Endothelial cell of umbilical vein (primary cell): ENCODE results near the gene TTC23L. TPM values are rescaled to one million over a fixed set of nuclear protein-coding genes. Genes with fewer than 3 reads are reported as not detected.
A peak's percentile ranks its signal among the peaks of the same experiment; 100 is the strongest.

ENCODE experiments used
- BruUV-seq: library from RNA; stranded (reverse); fragments of 400-500 nt; replicated peaks from 2 replicates; lab custom pipeline; 2021; lab: Mats Ljungman, UMichigan
- CTCF ChIA-PET: fragments of 300-600, 350-600 bp; sonication (Branson Sonifier 250); formaldehyde crosslinking; loops from one replicate; lab custom pipeline; 2021; ENCODE audit warnings: antibody characterized with exemption, inconsistent platforms; lab: Charles Lee
- POLR2A ChIA-PET: fragments of 300-600, 350-600 bp; sonication (Branson Sonifier 250); formaldehyde crosslinking; loops from one replicate; lab custom pipeline; 2021; ENCODE audit warnings: antibody characterized with exemption, inconsistent platforms; lab: Charles Lee
- DNase-seq: peaks from one replicate; pipeline ENCODE4 v3.0.0-alpha.2; 2011; ENCODE audit warnings: low read depth, low spot score
- FAIRE-seq: peaks from 2 replicates; lab custom pipeline; 2011; peaks lifted over from hg19 to GRCh38; lab: Jason Lieb, UNC
- H2AFZ ChIP-seq: 2 replicates; pipeline ENCODE4 v1.6.0; 2012; ENCODE audit warnings: low read depth, low read length, control low read depth, inconsistent platforms
- H3K27ac ChIP-seq: 2 replicates; pipeline ENCODE4 v1.5.1; 2011; ENCODE audit warnings: low read depth, mild to moderate bottlenecking, control low read depth, low read length, moderate library complexity; ENCODE audit not compliant: insufficient read depth
- H3K27me3 ChIP-seq, 2 experiments: 2 replicates each; pipeline versions ENCODE4 v1.6.0 to v1.6.1; 2011; ENCODE audit warnings: low read length in 2 of 2, mixed read lengths in 1 of 2; ENCODE audit not compliant: control insufficient read depth in 2 of 2, insufficient read depth in 2 of 2
- H3K36me3 ChIP-seq, 2 experiments: 2 replicates in 1 of 2; 3 replicates in 1 of 2; pipeline ENCODE4 v1.5.1; 2011; ENCODE audit warnings: low read length in 2 of 2, mild to moderate bottlenecking in 1 of 2, moderate library complexity in 1 of 2; ENCODE audit not compliant: control insufficient read depth in 2 of 2, insufficient read depth in 2 of 2; ENCODE audit errors: extremely low read depth in 1 of 2
- H3K4me1 ChIP-seq: 3 replicates; pipeline ENCODE4 v1.5.1; 2011; ENCODE audit warnings: mild to moderate bottlenecking, low read length; ENCODE audit not compliant: control insufficient read depth, insufficient read depth; ENCODE audit errors: extremely low read depth
- H3K4me2 ChIP-seq: 2 replicates; pipeline ENCODE4 v1.6.1; 2011; ENCODE audit warnings: low read length, control low read depth, mixed read lengths; ENCODE audit not compliant: insufficient read depth
- H3K4me3 ChIP-seq, 3 experiments: fragments of 200-600 bp in 1 of 3; sonication (generic), shearing (Covaris generic) in 1 of 3; replicated peaks in 1 of 3; 2 replicates each; pipeline ENCODE4 v1.5.1; 2011 to 2016; ENCODE audit warnings: control low read depth in 3 of 3, low read length in 3 of 3, mild to moderate bottlenecking in 2 of 3, inconsistent platforms in 1 of 3, low read depth in 1 of 3, moderate library complexity in 1 of 3; ENCODE audit not compliant: insufficient read depth in 1 of 3
- H3K79me2 ChIP-seq: 2 replicates; pipeline ENCODE4 v1.6.0; 2012; ENCODE audit warnings: low read length, inconsistent platforms; ENCODE audit not compliant: control insufficient read depth, insufficient read depth
- H3K9ac ChIP-seq: replicated peaks from 2 replicates; pipeline ENCODE3; 2011; ENCODE audit warnings: low read length, control low read depth; ENCODE audit not compliant: insufficient read depth; ENCODE audit errors: extremely low read depth
- H3K9me1 ChIP-seq: replicated peaks from 3 replicates; pipeline ENCODE4 v1.6.0; 2011; ENCODE audit warnings: mild to moderate bottlenecking, low read length; ENCODE audit not compliant: control insufficient read depth, insufficient read depth; ENCODE audit errors: extremely low read depth
- H3K9me3 ChIP-seq: replicated peaks from 2 replicates; pipeline ENCODE4 v1.5.1; 2012; ENCODE audit warnings: low read length, inconsistent platforms; ENCODE audit not compliant: control insufficient read depth, insufficient read depth
- H4K20me1 ChIP-seq: replicated peaks from 2 replicates; pipeline ENCODE3; 2011; ENCODE audit warnings: mild to moderate bottlenecking, low read length; ENCODE audit not compliant: control insufficient read depth, insufficient read depth; ENCODE audit errors: extremely low read depth
- EZH2 ChIP-seq: IDR thresholded peaks from 2 replicates; pipeline ENCODE4 v1.6.1; 2012; ENCODE audit warnings: borderline replicate concordance, low read depth, mild to moderate bottlenecking, moderate library complexity, low read length, inconsistent platforms; ENCODE audit not compliant: severe bottlenecking
- POLR2A ChIP-seq: IDR thresholded peaks from 2 replicates; pipeline ENCODE4 v1.6.1; 2012; ENCODE audit warnings: low read depth, mild to moderate bottlenecking, control low read depth, low read length
- POLR2AphosphoS5 ChIP-seq: IDR thresholded peaks from 2 replicates; pipeline ENCODE4 v1.6.1; 2012; ENCODE audit warnings: low read depth, mild to moderate bottlenecking, control low read depth, low read length, moderate library complexity; ENCODE audit not compliant: insufficient read depth
- dilution Hi-C: fragments of 300-500 bp; cut with MboI; formaldehyde crosslinking; loops from one replicate; pipeline ENCODE4 v1.15.0; 2019; ENCODE audit warnings: low sequenced_read_pairs; ENCODE audit not compliant: extremely low pct_ligation_motif_present
- intact Hi-C: fragments of 100-400 bp; cut with micrococcal nuclease; formaldehyde crosslinking; loops from one replicate; pipeline ENCODE4 v1.10.0; 2022
- polyA plus RNA-seq, 4 experiments: library from polyadenylated mRNA; depleted of rRNA in 3 of 4; stranded (reverse) in 3 of 4; unstranded in 1 of 4; fragments of >200 nt; gene quantifications; 2 replicates each; pipeline versions ENCODE4 v1.2.1 to v1.2.3, GENCODE V29; 2011 to 2012; ENCODE audit warnings: missing spikeins in 1 of 4
- total RNA-seq: library from RNA; stranded (reverse); gene quantifications from 2 replicates; pipeline ENCODE4 v1.2.3, GENCODE V29; 2021
- TF ChIP-seq, protein P1 (sequence below): IDR thresholded peaks from 2 replicates; pipeline ENCODE4 v1.6.1; 2011; ENCODE audit not compliant: insufficient read depth, insufficient read length
- TF ChIP-seq, protein P2 (sequence below), 2 donors: IDR thresholded peaks; 1 replicate in 1 of 2; 2 replicates in 1 of 2; pipeline ENCODE4 v1.5.1; 2011; ENCODE audit warnings: low read length in 2 of 2, mild to moderate bottlenecking in 2 of 2, moderate library complexity in 2 of 2, control low read depth in 1 of 2, inconsistent platforms in 1 of 2, low read depth in 1 of 2; ENCODE audit not compliant: insufficient read depth in 1 of 2; ENCODE audit errors: extremely low read depth in 1 of 2

TTC23L gene
- total and polyA plus RNA-seq, 2 donors (not counting 3 experiments of a cell fraction or from before 2014, with no cell fraction given) = not detected

DNA sequence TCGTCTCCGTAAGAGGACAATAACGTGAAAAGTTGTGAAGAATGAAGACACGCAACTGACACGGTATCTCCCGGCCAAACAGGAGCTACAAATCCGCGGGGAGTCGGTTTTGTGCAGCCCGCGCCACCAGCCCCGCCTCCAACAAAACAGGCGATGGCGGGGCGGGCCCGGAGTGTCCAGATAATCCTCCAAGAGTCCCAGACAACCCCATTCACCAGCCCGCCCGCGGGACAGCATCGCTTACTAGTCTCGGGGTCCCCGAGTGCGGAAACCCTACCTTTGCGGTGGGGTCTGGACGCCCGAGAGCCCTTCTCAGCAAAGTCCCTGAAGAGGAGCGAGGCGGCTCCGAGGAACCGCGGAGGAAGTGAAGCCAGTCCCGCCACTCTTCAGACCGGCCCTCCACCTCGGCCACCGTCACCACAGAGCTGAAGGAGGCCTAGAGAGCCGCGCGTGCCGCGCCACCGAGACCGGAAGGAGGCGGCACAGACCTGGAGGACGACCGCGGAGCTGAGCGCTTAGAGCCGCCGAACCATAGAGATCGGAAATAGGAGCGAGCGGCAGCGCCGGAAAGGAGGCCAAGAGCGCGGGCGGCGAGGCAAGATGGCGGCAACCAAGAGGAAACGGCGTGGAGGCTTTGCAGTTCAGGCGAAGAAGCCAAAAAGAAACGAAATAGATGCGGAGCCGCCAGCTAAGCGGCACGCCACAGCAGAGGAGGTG lies 76.3 kb downstream of the TTC23L start, which contains the start of the genes BRIX1 and RAD1:
TSS of gene BRIX1 (plus strand) at position 573 of the 717 bp plus-strand sequence. CDS start at position 601, 28 bp downstream.
TSS of gene RAD1 (minus strand) at position 366 of the 717 bp plus-strand sequence. CDS start 612 bp downstream, outside the sequence.
- ChIA-PET POLR2A (interaction anchor here (0.6 to 1.6 kb wide), 3 partner anchors 9 to 187 kb away, joined by 3 to 12 read pairs (median 3); partner anchors contain the start of gene DNAJC21), CTCF (interaction anchor here (0.5 to 2.3 kb wide), 11 partner anchors 9 to 443 kb away, joined by 3 to 14 read pairs (median 5); partner anchors contain the start of gene DNAJC21)
- FAIRE-seq = peak; percentile 96
- dilution Hi-C loops (loop anchor here (25.0 kb wide), 1 partner anchor 428 kb away; no protein-coding TSS in a partner anchor), intact Hi-C loops (loop anchor here (1.0 kb wide), 2 partner anchors 9 to 14 kb away; partner anchors contain the start of gene DNAJC21)
- peak within 1 kb of the TSS; percentile 64 for H3K27ac ChIP-seq
- no peaks in the 10 kb centered on the region for H4K20me1 ChIP-seq
- H3K4me1 ChIP-seq = peaks cover 28% of the 10 kb centered on the region
- H3K4me2 ChIP-seq = peak within 1 kb of the TSS; percentile 97
- BruUV-seq = no TSS peak
- H3K9ac ChIP-seq = peak within 1 kb of the TSS; percentile 90
- H3K79me2 ChIP-seq = peaks cover 55% of the 10 kb centered on the region
- no peaks in the 10 kb centered on the region for H3K9me1 ChIP-seq
- peak within 1 kb of the TSS; percentile 66 for H2AFZ ChIP-seq
- H3K9me3 ChIP-seq = no peaks in the 10 kb centered on the region
- H3K27me3 ChIP-seq = no peaks in the 10 kb centered on the region
- H3K36me3 ChIP-seq = peaks cover 0 to 9% of the 10 kb centered on the region in 2 experiments
- peak within 1 kb of the TSS; percentile 77 to 97 (median 87) for H3K4me3 ChIP-seq
- DNase-seq = peak; percentile 98
- TF ChIP-seq, protein P1, sequence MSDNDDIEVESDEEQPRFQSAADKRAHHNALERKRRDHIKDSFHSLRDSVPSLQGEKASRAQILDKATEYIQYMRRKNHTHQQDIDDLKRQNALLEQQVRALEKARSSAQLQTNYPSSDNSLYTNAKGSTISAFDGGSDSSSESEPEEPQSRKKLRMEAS = peak; percentile 68
- peak; percentile 78 for TF ChIP-seq POLR2A
- TF ChIP-seq POLR2AphosphoS5 = peak; percentile 71
- TF ChIP-seq, protein P2, sequence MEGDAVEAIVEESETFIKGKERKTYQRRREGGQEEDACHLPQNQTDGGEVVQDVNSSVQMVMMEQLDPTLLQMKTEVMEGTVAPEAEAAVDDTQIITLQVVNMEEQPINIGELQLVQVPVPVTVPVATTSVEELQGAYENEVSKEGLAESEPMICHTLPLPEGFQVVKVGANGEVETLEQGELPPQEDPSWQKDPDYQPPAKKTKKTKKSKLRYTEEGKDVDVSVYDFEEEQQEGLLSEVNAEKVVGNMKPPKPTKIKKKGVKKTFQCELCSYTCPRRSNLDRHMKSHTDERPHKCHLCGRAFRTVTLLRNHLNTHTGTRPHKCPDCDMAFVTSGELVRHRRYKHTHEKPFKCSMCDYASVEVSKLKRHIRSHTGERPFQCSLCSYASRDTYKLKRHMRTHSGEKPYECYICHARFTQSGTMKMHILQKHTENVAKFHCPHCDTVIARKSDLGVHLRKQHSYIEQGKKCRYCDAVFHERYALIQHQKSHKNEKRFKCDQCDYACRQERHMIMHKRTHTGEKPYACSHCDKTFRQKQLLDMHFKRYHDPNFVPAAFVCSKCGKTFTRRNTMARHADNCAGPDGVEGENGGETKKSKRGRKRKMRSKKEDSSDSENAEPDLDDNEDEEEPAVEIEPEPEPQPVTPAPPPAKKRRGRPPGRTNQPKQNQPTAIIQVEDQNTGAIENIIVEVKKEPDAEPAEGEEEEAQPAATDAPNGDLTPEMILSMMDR (IDR thresholded peaks at IDR 0.05; ENCODE audit: extremely low read depth in 1 of 2, insufficient read depth in 1 of 2, low read depth in 1 of 2, low read length in 2 of 2) = no peak
- no peak for TF ChIP-seq EZH2
